Endothelial cell (in vitro differentiated cells): ENCODE data around the gene RUVBL1. TPM values are rescaled to one million over a fixed set of nuclear protein-coding genes. Genes with fewer than 3 reads are reported as not detected.
A peak's percentile ranks its signal among the peaks of the same experiment; 100 is the strongest.

Experiments
- DNase-seq: peaks from one replicate; pipeline ENCODE4 v3.0.0; 2021; ENCODE audit warnings: low spot score
- H3K27ac Mint-ChIP-seq: one replicate; pipeline ENCODE4 v1.8.0; 2021; ENCODE audit warnings: mixed read lengths, inconsistent platforms; ENCODE audit not compliant: unreplicated experiment
- H3K27me3 Mint-ChIP-seq: one replicate; pipeline ENCODE4 v1.8.0; 2021; ENCODE audit warnings: mild to moderate bottlenecking, moderate library complexity, mixed read lengths, inconsistent platforms; ENCODE audit not compliant: unreplicated experiment
- H3K36me3 Mint-ChIP-seq: one replicate; pipeline ENCODE4 v1.8.0; 2021; ENCODE audit warnings: mild to moderate bottlenecking, low read depth, mixed read lengths, inconsistent platforms; ENCODE audit not compliant: unreplicated experiment
- H3K4me1 Mint-ChIP-seq: one replicate; pipeline ENCODE4 v1.8.0; 2021; ENCODE audit warnings: mild to moderate bottlenecking, mixed read lengths, inconsistent platforms; ENCODE audit not compliant: unreplicated experiment
- H3K4me3 Mint-ChIP-seq: one replicate; pipeline ENCODE4 v1.8.0; 2021; ENCODE audit warnings: mild to moderate bottlenecking, mixed read lengths, inconsistent platforms; ENCODE audit not compliant: unreplicated experiment
- H3K9me3 Mint-ChIP-seq: one replicate; pipeline ENCODE4 v1.8.0; 2021; ENCODE audit warnings: mixed read lengths, inconsistent platforms; ENCODE audit not compliant: unreplicated experiment
- long read RNA-seq: library from polyadenylated mRNA; unstranded; transcript quantifications from one replicate; pipeline ENCODE4 v2.0.0, GENCODE V29; 2020; ENCODE audit not compliant: unreplicated experiment
- total RNA-seq: library from RNA; stranded (reverse); fragmentation: NEBNext Ultra II Directional; extraction: Animal tissue kit (Norgen Biotek cat#: 25700); gene quantifications from one replicate; pipeline ENCODE4 v1.2.1, GENCODE V29; 2021; ENCODE audit not compliant: unreplicated experiment
- TF ChIP-seq, protein P1 (sequence below): fragments of 200-600 bp; sonication (generic); IDR thresholded peaks from one replicate; pipeline ENCODE4 v1.5.0; 2021; ENCODE audit warnings: antibody characterized with exemption; ENCODE audit not compliant: unreplicated experiment

RUVBL1 gene
- total RNA-seq = 30.3 TPM
- long read RNA-seq, transcript RUVBL1-201 (11 exons, 1,761 nt) = major isoform, 44 of 58 reads
- long read RNA-seq, partial matches to known transcripts = 3 of 58 reads
- long read RNA-seq, other reads (novel, unspliced or antisense) = 11 of 58 reads

DNA sequence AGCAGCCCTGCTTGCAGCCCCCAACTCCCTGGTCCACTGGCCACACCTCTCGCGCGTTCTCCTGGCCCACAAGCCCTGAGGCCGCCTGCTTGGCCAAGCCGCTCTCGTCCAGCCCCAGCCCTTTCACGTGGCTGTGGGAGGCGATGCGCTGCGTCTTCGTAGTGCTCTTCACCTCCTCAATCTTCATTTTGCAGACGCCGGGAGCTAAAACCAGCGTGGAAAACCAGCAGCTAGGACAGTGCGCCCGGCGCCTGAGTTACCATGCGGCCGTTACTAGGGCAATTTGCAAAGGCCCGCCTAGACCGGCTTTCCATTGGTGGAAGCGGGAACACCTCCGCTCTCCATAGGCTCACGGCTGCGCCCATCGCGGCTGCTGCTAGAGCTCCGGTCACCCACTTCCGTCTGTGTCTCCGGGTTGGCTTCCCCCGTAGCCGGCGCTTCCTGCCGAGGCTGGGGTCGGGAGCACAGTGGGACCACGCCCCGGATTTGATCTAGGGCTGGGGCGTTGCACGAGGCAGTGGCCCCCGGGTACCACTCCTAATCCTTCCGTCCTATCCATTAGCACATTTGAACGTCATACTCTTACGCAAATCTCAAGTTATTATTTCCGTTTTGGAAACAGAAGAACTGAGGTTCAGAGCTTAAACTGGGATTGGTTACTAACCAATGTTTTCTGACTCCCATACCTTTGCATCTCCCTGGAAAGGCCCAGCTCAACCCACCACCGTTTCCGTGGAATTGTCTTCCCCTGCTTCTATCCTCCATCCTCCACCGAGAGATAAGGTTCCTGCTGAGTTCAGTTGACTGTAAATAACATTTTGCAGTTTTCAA, at the start of gene RUVBL1:
RUVBL1 (minus strand) TSS at position 275 of the 831 bp plus-strand sequence; CDS start at position 187, 88 bp downstream.
- Mint-ChIP-seq H3K36me3 (peaks cover 5% of the 10 kb centered on the region), H3K4me1 (peaks cover 11% of the 10 kb centered on the region), H3K27ac (peak within 1 kb of the TSS; percentile 97), H3K4me3 (peak within 1 kb of the TSS; percentile 96), H3K27me3 (no peaks in the 10 kb centered on the region), H3K9me3 (no peaks in the 10 kb centered on the region)
- TF ChIP-seq, protein P1, sequence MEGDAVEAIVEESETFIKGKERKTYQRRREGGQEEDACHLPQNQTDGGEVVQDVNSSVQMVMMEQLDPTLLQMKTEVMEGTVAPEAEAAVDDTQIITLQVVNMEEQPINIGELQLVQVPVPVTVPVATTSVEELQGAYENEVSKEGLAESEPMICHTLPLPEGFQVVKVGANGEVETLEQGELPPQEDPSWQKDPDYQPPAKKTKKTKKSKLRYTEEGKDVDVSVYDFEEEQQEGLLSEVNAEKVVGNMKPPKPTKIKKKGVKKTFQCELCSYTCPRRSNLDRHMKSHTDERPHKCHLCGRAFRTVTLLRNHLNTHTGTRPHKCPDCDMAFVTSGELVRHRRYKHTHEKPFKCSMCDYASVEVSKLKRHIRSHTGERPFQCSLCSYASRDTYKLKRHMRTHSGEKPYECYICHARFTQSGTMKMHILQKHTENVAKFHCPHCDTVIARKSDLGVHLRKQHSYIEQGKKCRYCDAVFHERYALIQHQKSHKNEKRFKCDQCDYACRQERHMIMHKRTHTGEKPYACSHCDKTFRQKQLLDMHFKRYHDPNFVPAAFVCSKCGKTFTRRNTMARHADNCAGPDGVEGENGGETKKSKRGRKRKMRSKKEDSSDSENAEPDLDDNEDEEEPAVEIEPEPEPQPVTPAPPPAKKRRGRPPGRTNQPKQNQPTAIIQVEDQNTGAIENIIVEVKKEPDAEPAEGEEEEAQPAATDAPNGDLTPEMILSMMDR = no peak
- DNase-seq = peak; percentile 91

GRCh38 chr3:128173200-128173599, 49.6 kb upstream of the RUVBL1 start:
- H3K4me3 Mint-ChIP-seq = no peak overlapping the region
- H3K4me1 Mint-ChIP-seq = peaks cover 29% of the 10 kb centered on the region
- no peak for DNase-seq
- TF ChIP-seq, protein P1 = no peak
- no peaks in the 10 kb centered on the region for H3K36me3 Mint-ChIP-seq
- H3K9me3 Mint-ChIP-seq = no peaks in the 10 kb centered on the region
- H3K27me3 Mint-ChIP-seq = peaks cover 1% of the 10 kb centered on the region
- H3K27ac Mint-ChIP-seq = no peak overlapping the region

GRCh38 chr3:128170866-128171516, 47.4 kb upstream of the RUVBL1 start:
- TF ChIP-seq, protein P1 = peak; percentile 66
- H3K4me1 Mint-ChIP-seq = peaks cover 47% of the 10 kb centered on the region
- no peak overlapping the region for H3K27ac Mint-ChIP-seq
- H3K9me3 Mint-ChIP-seq = no peaks in the 10 kb centered on the region
- H3K27me3 Mint-ChIP-seq = peaks cover 1% of the 10 kb centered on the region
- DNase-seq = peak; percentile 77
- no peaks in the 10 kb centered on the region for H3K36me3 Mint-ChIP-seq
- no peak overlapping the region for H3K4me3 Mint-ChIP-seq

DNA sequence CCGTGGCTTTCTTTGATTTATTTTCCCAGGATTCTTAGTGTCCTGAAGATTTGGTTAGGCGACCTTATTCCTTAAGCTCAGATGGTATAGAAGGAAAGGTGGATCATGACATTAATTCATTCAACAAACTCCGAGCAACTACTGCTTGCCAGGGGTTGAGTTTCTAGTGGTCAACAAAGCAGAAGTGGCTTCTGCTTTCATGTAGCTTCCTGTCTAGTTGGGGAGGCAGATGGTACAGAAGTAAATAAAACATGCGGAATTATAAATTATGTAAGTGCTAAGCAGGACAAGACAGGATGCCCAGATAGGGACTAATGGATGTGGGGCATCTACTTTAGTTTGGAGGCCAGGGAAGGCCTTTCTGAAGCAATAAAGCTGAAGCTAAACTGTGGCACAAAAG, 45.2 kb upstream of the RUVBL1 start:
- TF ChIP-seq, protein P1 = no peak
- H3K4me3 Mint-ChIP-seq = no peak overlapping the region
- peaks cover 52% of the 10 kb centered on the region for H3K4me1 Mint-ChIP-seq
- DNase-seq = no peak
- H3K36me3 Mint-ChIP-seq = no peaks in the 10 kb centered on the region
- peaks cover 5% of the 10 kb centered on the region for H3K27me3 Mint-ChIP-seq
- no peak overlapping the region for H3K27ac Mint-ChIP-seq
- no peaks in the 10 kb centered on the region for H3K9me3 Mint-ChIP-seq
